IPS-11a (cell line): ENCODE data around the gene SLC17A5.
A peak's percentile ranks its signal among the peaks of the same experiment; 100 is the strongest.
"Not testable (repeated sequence)": the region's sequence is repeated elsewhere in the genome, so short reads cannot be mapped to it uniquely, and the experiment has no call there.

ENCODE experiments used
- H3K4me3 ChIP-seq: one replicate; pipeline ENCODE4 v1.5.1; 2013; ENCODE audit warnings: low read depth, low read length, control low read depth

The SLC17A5 gene, protein sequence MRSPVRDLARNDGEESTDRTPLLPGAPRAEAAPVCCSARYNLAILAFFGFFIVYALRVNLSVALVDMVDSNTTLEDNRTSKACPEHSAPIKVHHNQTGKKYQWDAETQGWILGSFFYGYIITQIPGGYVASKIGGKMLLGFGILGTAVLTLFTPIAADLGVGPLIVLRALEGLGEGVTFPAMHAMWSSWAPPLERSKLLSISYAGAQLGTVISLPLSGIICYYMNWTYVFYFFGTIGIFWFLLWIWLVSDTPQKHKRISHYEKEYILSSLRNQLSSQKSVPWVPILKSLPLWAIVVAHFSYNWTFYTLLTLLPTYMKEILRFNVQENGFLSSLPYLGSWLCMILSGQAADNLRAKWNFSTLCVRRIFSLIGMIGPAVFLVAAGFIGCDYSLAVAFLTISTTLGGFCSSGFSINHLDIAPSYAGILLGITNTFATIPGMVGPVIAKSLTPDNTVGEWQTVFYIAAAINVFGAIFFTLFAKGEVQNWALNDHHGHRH

DNA sequence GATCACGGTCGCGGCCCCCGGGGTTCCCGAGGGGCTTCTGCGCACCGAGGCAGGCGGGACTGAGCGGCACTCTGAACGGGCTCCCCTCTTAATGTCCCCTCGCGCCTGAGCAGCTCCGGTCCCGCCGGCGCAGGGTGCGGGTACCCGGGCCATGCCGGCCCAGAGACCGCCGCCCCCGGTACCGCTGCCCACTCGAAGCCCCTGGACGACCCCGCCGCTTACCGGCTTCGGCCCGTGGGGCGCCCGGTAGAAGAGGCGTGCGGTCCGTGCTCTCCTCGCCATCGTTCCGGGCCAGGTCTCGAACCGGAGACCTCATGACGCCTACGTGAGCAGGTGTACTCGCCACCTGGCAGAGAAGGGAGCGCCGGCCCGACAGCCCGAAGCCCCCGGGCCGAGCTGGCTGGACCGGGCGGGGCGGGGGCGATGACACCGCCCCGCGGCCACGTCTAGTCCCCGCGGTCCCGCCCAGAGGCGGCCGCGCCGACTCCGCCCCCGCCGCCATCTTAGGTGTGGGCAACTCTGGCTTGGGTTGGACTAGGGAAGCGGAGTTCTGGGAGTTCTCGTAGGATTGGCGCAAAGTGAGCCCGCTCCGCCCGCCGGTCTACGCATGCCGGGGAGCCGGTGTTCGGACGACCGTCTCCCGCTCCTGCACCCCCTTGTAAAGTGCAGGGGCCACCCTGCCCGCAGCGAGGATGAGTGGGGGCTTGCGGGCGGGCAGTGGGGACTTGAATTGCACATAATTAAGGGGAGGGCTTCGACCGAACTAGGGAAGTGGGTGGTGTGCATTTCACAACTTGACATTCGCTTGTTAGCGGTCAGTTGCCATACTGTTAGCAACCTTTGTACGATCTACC, at the start of gene SLC17A5:
SLC17A5 (minus strand) TSS at position 422 of the 854 bp plus-strand sequence; CDS start at position 316, 106 bp downstream.
- peak within 1 kb of the TSS; percentile 81 for H3K4me3 ChIP-seq

DNA sequence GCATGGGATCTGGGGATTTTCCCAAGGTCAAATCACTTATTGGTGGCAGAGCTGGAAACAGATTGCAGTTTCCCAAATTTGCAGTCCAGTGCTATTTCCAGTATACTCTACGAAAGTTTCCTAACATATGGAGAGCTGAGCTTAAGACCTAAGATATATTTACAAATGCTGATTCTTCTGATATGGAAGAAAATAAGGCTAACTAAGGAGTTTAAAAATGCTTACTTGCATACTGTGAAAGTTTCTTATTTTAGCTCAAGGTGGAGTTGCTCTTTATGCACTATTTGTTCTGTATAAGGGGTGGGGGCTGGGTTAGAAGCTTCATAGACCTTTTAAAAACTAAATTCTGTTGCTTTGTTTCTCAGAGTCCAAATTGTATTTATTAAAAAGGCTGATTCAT, 49.7 kb upstream of the SLC17A5 start:
- H3K4me3 ChIP-seq, result no peak overlapping the region

DNA sequence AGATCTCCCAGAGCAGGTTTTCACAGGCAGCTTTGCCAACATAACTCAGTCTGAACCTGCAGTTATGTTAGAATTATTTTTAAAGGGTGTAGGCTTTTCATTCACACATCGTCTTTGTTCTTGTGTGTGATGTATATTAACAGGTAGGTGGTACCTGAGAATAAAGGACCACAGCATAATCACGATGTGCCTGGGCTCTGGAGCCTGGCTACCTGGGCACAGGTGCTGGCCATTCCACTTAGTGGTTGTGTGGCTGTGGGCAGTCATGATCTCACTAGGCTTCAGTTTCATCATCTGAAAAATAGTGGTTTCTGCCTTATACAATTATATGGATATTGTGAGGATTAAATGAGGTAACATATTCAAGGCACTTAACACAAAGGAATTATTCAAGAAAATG, 48.7 kb upstream of the SLC17A5 start:
- H3K4me3 ChIP-seq, result no peak overlapping the region

DNA sequence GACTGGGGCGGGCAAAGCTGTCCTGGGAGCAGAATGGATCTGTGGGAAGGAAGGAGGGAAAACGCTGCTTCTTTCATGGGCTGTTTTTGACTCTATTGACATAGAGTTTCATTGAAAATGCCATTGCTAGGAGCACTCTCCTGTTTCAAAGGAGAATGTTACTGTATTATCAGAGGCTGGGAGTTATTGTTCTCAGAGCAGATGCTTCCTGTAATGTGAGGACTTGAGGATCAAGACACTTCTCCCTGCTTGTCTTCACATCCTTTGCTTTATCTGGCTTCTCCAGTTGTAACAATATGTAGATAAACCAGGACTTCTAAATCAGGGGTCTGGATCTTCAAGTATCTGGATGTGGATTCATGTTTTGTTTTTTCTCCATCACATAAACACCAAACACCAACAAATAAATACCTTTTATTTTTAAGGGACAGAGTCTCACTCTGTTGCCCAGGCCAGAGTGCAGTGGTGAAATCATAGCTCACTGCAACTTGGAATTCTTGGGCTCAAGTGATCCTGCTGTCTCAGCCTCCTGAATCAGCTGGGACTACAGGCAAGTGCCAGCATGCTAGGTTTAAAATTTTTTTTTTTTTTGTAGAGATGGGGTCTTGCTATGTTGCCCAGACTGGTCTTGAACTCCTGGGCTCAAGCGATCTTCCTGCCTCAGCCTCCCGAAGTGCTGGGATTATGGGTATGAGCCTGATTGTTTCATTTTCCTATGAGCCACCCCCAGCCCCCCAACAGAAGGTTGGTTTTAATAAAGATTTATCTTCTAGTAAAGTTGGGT, 46.1 kb upstream of the SLC17A5 start:
- no peak overlapping the region for H3K4me3 ChIP-seq

DNA sequence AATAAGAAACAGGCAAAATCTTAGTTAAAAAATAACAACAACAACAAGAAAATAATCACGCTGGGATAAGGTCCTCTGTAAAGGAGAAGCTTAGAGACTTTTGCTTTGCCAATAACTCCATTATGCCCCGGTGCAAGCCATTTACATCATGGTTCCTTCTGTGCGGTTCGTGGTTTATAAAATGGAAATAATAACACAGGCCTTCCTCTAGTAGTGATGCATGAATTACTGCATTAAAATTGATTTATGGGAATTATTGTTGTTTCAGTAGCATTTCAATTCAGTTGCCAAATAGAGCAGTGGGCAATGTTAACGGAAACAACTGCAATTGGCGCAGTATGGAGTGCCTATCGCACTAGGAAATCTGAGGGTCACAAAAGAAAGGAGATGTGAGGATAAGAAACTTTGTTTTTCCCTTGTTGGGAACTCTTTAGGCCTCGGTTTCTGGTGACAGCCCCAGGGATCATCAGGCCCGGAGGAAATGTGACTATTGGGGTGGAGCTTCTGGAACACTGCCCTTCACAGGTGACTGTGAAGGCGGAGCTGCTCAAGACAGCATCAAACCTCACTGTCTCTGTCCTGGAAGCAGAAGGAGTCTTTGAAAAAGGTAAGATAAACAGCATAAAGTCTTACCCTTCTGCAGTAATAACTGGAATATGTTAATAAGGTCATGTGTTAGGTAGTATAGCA, 43.3 kb upstream of the SLC17A5 start:
- no peak overlapping the region for H3K4me3 ChIP-seq

DNA sequence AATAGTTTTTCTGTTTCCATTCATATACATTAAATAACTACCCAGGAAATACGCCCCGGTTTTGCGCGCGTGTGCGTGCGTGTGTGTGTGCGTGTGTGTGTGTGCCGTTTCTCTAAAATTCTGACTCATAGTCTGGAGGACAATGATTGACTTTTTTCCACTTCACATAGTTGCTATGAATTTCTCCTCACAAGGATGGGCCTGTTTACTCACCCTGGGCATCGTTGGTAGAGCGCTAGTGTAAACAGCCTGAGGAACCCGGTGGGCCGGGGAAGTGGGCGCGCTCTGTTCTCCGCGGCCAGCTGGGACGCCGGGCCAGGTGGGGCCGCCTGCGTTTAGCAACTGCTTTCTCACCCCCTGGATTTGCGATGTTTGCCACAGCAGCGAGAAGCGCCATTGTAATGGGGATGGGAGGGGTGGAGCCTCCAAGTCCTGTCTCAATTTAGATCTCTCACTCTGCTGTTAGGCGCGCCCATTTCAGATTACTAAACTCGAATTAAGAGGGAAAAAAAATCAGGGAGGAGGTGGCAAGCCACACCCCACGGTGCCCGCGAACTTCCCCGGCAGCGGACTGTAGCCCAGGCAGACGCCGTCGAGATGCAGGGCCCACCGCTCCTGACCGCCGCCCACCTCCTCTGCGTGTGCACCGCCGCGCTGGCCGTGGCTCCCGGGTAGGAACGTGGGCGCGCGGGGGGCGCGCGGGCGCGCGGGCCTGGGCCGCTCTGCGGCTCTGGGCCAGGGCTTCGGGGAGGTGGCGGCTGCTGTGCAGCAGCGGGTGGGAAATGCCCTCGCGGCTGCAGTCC, 42.0 kb upstream of the SLC17A5 start, which contains the start of gene CD109:
CD109 (plus strand) TSS at position 585 of the 803 bp plus-strand sequence; CDS start at position 598, 13 bp downstream.
- H3K4me3 ChIP-seq, result peak within 1 kb of the TSS; percentile 56

DNA sequence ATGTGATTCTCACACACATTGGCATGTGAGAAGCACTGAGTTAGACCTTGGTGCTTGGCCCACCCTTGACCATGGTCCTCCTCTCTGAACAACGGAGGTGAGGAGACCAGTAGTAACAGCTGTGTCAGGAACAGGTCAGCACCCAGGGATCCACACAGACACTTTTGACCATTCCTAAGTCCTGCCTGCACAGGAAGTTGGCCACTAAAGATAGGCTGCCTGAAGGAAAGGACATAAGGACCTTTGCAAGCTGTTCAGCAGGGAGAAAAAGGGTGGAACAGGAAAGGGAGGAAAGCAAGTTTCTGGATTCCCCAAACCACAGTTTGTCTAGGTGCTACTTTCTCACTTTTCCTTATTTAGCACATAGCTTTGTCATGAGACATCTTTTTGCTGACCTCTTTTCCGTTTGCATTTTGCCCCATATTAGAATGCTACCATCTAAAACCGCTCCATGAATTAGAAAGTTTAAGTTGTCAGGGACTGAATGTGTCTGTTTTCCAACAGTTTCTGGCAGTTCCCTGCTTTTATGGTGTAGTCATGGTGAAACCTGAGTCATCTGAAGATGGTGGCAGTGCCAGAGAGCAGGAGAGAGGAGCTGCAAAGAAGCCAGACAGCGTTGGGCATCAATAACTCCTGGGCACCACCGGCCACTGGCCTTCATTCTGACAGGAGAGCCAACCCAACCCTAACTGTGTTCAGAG, 41.1 kb upstream of the SLC17A5 start:
- H3K4me3 ChIP-seq, result no peak overlapping the region

DNA sequence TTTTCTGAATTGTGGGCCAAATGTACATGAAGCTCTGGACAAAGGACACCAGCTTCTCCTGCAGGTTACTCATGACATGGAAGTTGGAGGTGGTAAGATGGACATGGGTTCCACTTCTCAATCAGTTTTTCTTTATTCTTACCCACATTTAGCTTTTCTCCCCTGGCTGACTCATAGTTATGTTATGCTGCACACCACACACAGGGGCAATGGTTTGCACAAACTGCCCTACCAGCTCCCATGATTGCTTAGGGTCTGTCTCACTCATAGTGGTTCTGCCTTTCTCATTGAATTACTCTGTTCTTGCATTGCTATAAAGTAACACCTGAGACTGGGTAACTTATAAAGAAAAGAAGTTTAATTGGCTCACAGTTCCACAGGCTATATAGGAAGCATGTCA, 37.7 kb upstream of the SLC17A5 start:
- H3K4me3 ChIP-seq, result no peak overlapping the region

DNA sequence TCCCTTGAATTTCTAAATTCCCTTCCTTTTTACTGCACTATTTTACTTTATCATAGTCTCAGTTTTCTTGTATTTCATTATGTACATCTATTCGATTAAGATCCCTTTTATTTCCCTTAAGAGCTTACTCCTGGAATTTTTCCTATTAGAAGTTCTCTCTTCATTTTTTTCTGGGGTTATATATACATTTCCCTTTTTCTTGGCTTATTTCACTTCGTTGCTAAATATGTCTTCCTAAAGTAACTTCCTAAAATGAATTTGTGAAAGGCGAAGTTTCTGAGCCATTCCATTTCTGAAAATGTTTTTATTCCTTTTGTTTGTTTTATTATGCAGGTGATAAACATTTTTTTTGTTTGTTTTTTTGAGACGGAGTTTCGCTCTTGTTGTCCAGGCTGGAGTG, 36.3 kb upstream of the SLC17A5 start:
- no peak overlapping the region for H3K4me3 ChIP-seq

DNA sequence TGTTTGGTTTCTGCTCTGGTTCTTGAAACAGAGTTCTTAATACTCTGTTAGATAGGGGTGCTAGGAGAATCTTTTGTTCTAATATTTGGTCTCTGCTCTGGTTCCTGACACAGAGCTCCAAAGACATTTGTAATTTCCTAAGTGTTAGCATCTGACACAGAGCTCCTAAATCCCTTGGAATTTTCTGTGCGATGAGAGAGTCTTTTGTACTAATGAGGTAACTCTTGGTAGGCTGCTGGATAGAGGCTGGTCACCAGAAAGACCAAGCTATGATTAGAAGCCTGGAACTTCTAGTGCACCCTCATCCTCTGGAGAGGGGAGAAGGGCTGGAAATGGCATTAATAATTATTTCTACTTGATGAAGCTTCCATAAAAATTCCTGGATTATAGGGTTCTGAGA, 34.6 kb upstream of the SLC17A5 start:
- H3K4me3 ChIP-seq, result no peak overlapping the region

DNA sequence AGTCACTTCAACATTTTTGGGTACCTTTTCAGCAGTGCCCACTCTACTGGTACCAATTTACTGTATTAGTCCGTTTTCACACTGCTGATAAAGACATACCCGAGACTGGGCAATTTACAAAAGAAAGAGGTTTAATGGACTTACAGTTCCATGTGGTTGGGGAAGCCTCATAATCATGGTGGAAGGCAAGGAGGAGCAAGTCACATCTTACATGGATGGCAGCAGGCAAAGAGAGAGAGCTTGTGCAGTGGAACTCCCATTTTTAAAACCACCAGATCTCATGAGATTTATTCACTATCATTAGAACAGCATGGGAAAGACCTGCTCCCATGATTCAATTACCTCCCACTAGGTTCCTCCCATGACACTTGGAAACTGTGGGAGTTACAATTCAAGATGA, 29.8 kb upstream of the SLC17A5 start:
- not testable (repeated sequence) for H3K4me3 ChIP-seq

DNA sequence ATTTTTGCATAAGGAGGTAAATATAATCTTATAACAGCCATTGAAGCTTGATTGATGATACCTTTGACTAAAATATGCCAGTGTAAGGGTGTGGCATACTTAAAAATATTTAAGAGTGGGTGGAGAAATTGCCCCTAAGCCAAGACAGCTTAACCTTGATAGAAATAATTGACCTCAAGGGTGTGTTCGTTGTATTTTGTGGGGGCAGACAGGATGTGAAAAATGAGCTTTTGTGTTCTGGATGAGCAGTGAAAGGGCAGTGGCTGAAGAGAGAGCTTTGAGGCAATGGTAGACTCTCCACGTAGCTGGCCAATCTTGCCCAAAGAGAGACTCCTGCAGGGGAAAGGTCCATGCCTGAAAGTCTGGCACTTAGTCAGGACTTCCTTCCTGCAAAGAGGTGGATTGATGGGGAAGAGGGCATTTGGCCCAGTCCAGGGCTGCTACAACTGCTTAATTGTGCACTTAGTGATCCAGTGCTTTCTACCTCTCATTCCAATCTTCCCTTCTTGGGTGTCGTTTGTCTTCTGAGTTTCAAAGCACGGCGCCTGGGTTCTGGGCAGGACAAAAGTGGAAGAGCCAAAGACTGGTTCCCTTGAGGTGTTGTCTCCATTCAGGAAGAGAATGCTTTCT, 26.6 kb upstream of the SLC17A5 start:
- H3K4me3 ChIP-seq, result no peak overlapping the region

DNA sequence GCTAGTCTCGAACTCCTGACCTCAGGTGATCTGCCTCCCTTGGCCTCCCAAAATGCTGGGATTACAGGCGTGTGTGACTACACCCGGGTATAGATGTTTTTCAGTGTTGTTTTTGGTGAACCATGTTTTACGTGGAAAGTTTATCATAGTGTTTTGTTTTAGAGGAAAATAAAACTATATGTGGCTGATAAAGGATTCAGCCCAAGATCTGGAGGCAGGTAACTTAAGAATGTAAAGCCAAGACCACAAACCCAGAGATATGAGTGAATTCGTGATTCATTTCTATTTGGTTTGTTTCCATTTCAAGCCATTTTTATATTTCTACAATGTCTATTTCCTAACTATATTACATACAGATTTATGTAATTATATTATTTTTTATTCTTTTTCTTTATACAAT, 26.1 kb upstream of the SLC17A5 start:
- H3K4me3 ChIP-seq, result not testable (repeated sequence)

DNA sequence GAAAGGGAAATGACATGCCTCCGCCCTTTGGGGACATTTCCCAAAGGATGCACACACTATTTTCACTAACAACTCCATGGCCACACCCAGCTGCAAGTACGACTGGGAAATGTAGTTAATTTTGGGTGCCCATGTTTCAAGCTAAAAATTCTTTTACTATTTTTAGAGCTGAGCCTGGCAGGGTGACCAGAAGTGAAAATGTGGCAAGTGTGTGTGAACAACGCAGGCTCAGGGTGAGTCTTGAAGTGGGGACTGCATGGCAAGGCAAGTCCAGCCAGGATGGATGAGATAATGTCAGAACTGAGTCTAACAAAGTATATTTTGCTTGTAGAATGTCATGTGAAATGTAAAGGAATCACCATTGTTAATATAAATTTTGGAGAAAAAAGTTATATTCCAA, 25.2 kb upstream of the SLC17A5 start:
- H3K4me3 ChIP-seq, result no peak overlapping the region

DNA sequence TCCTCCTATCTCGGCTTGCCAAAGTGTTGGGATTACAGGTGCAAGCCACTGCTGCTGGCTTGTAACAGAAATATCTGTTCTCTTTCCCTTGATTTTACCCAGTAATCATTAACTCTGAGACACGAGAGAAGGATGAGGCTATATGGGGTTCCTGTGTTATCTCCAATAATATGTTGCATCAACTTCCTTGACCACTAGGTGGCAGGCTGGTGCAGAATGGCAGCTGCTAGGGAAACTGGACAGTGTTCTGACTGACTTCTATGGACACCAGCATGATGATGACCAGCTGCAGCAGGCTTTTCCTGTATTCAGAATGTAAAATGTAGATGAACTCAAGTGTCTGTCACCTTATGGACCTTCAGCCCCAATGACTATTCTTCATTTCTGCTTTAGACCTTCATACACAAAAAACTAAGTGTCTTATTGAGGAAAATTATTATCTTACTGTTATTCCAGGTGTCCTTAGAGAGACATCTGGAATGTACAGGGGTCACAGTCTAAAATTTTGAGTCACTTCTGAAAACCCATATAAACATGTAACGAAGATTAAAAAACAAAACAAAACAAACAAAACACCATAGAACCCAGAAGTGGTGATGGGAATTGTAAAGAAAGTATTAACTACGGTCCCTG, 21.8 kb upstream of the SLC17A5 start:
- no peak overlapping the region for H3K4me3 ChIP-seq

DNA sequence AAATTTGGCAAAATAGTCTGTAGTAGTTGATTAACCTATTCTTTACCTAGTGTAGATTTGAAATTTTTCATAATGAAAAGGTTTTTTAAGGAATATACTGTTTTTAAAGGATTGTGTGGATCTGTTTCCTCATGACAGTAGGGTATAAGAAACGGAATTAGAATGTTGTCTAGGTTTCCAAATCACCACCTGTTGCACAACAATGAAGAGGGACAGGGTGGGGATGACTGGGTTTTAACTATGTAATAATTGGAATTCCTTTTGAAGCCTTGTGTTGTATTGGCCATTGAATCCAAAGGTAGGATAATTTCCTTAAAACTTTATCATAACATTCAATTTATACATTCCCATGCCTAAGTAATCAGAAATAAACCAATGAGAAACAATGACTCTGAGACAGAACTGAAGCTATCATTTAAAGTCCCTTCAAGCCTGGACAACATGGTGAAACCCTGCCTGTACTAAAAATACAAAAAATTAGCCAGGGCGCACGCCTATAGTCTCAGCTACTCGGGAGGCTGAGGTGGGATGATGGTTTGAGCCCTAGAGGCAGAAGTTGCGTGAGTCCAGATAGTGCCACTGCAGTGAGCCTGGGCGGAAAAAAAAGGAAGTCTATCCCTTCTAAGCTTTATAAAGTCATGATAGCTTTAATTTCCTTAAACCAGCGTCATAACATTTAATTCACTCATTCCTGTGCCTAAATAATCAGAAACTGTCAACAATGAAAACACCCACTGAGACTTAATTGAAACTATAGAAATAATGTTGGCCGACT, 18.3 kb upstream of the SLC17A5 start:
- H3K4me3 ChIP-seq, result no peak overlapping the region

DNA sequence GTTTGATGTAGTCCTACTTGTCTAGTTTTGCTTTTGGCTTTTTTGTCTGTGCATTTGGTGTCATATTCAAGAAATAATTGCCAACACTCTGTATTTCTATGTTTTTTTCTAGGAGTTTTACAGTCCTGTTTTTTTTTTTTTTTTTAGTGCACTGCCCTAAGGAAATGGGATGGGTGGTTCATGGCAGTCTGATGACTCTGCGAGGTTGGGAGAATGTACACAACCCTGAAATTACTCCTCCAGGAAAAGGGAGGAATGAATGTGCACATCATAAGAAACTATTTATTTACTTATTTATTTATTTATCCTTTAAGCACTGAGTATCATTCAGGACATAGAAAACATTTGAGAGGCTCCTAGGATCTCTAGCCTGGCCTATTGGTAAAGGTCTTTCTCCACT, 15.2 kb upstream of the SLC17A5 start:
- H3K4me3 ChIP-seq, result no peak overlapping the region
